K562 (cell line): ENCODE results near the gene ADK. TPM values are rescaled to one million over a fixed set of nuclear protein-coding genes. Genes with fewer than 3 reads are reported as not detected.

Experiments
- CBFB ChIP-seq: sonication (generic); formaldehyde crosslinking; IDR thresholded peaks from 2 replicates; pipeline ENCODE4 v1.4.0; 2020; ENCODE audit warnings: mild to moderate bottlenecking, missing genetic modification reagents
- CTBP1 ChIP-seq: fragments of 450-650 bp; IDR thresholded peaks from 2 replicates; pipeline ENCODE4 v1.6.1; 2016; ENCODE audit warnings: borderline replicate concordance
- DPF2 ChIP-seq: fragments of 450-650 bp; IDR thresholded peaks from 2 replicates; pipeline ENCODE4 v1.6.1; 2016
- E4F1 ChIP-seq: fragments of 250-450 bp; sonication (Bioruptor Pico); IDR thresholded peaks from 2 replicates; pipeline ENCODE4 v1.5.0; 2021; ENCODE audit warnings: mild to moderate bottlenecking, borderline replicate concordance
- ERF ChIP-seq: fragments of 450-650 bp; formaldehyde crosslinking; IDR thresholded peaks from 2 replicates; pipeline ENCODE4 v1.4.0; 2020; ENCODE audit warnings: mild to moderate bottlenecking, mixed read lengths
- JUNB ChIP-seq: fragments of 450-650 bp; formaldehyde crosslinking; conservative IDR thresholded peaks from 2 replicates; pipeline ENCODE4 v1.4.0; 2020; ENCODE audit warnings: mild to moderate bottlenecking
- RBM15 ChIP-seq: fragments of 200-400 bp; formaldehyde crosslinking; IDR thresholded peaks from 2 replicates; pipeline ENCODE4 v1.6.1; 2018; ENCODE audit warnings: mild to moderate bottlenecking, low read length, moderate library complexity; ENCODE audit not compliant: insufficient read depth
- RCOR1 ChIP-seq, 2 experiments: IDR thresholded peaks; 2 replicates each; pipeline ENCODE4 v1.6.1; 2012; ENCODE audit warnings: low read depth in 2 of 2, low read length in 2 of 2, borderline replicate concordance in 1 of 2, improper control_type of control experiment in 1 of 2
- SIX5 ChIP-seq, 2 experiments: IDR thresholded peaks; 2 replicates each; pipeline ENCODE4 v1.6.1; 2011; ENCODE audit warnings: low read length in 2 of 2, borderline replicate concordance in 1 of 2, low read depth in 1 of 2, mild to moderate bottlenecking in 1 of 2, moderate library complexity in 1 of 2; ENCODE audit not compliant: insufficient read depth in 1 of 2
- TCF7L2 ChIP-seq: fragments of 150-350 bp; IDR thresholded peaks from 2 replicates; pipeline ENCODE4 v1.6.1; 2016; ENCODE audit warnings: low read depth, mild to moderate bottlenecking, low read length, moderate library complexity
- THAP12 ChIP-seq: fragments of 250-450 bp; sonication (Bioruptor Pico); IDR thresholded peaks from 2 replicates; pipeline ENCODE4 v1.9.0; 2021; ENCODE audit warnings: mild to moderate bottlenecking, inconsistent platforms
- THRAP3 ChIP-seq: fragments of 450-650 bp; IDR thresholded peaks from 2 replicates; pipeline ENCODE4 v1.6.1; 2016; ENCODE audit warnings: mild to moderate bottlenecking, inconsistent platforms, borderline replicate concordance
- ZBTB43 ChIP-seq: sonication (generic); formaldehyde crosslinking; IDR thresholded peaks from 2 replicates; pipeline ENCODE4 v1.8.0; 2023; ENCODE audit warnings: mild to moderate bottlenecking, missing genetic modification reagents
- ZKSCAN3 ChIP-seq: fragments of 250-450 bp; sonication (Bioruptor Pico); IDR thresholded peaks from 2 replicates; pipeline ENCODE4 v1.4.0; 2020
- ZNF764 ChIP-seq: fragments of 250-450 bp; sonication (Bioruptor Pico); IDR thresholded peaks from 2 replicates; pipeline ENCODE4 v1.4.0; 2020; ENCODE audit warnings: low read depth, mild to moderate bottlenecking, moderate library complexity
- polyA plus RNA-seq, 8 experiments: library from polyadenylated mRNA; depleted of rRNA in 4 of 8; stranded (reverse) in 5 of 8; unstranded in 3 of 8; fragments of >200 nt; fragmentation: Nextera tagmentation in 2 of 8; fragmentation: Illumina TruSeq in 1 of 8; extraction: Ambion mirVana in 2 of 8; extraction: Trizol in 1 of 8; gene quantifications; 2 replicates each; pipeline versions ENCODE4 v1.2.1 to v1.2.3, GENCODE V29; 2011 to 2014; ENCODE audit warnings: inconsistent platforms in 1 of 8, missing spikeins in 1 of 8
- total RNA-seq, 7 experiments: library from RNA; depleted of rRNA in 6 of 7; stranded (reverse); fragments of >200 nt in 6 of 7; fragmentation: Illumina TruSeq in 2 of 7; extraction: Trizol in 2 of 7; gene quantifications; 2 replicates each; pipeline versions ENCODE4 v1.2.1 to v1.2.3, GENCODE V29; 2011 to 2021; ENCODE audit warnings: low replicate concordance in 1 of 7

Gene ADK
- total and polyA plus RNA-seq, 9 of the 15 experiments (the other 6 are each of a cell fraction or from before 2014, with no cell fraction given), result 54.2 to 97.8 (median 73.6) TPM

- TF ChIP-seq THAP12 (CRISPR knock-in tag) (0 out of 2 replicates have a peak, but pooled peaks have one; percentile 52), RCOR1 (IDR thresholded peaks at IDR 0.05; ENCODE audit: borderline replicate concordance in 1 of 2, low read depth in 2 of 2, low read length in 2 of 2) (peak in 1 of 2 experiments; percentile 28; a peak in 1 of 4 replicates), ERF (no peak), DPF2 (peak; percentile 34; the same call in 1 of the 2 replicates), CTBP1 (peak; percentile 96), JUNB (CRISPR knock-in tag) (peak; percentile 40; the same call in 1 of the 2 replicates), E4F1 (CRISPR knock-in tag) (no peak), TCF7L2 (no peak), ZBTB43 (peak; percentile 66; the same call in 1 of the 2 replicates), ZKSCAN3 (no peak), RBM15 (no peak), SIX5 (IDR thresholded peaks at IDR 0.05; ENCODE audit: borderline replicate concordance in 1 of 2, insufficient read depth in 1 of 2, low read depth in 1 of 2, low read length in 2 of 2) (no peak), ZNF764 (CRISPR knock-in tag) (no peak), CBFB (peak; percentile 86; the same call in 1 of the 2 replicates), THRAP3 (no peak)
These were observed 25.5 kb downstream of the ADK start (continued) for GRCh38 chr10:74176380-74177139.
